Activated CD4-positive, alpha-beta memory T cell treated with anti-CD3 and anti-CD28 coated beads for 36 hours (primary cell): Measurements from ENCODE around the gene SIK3. TPM values are rescaled to one million over a fixed set of nuclear protein-coding genes. Genes with fewer than 3 reads are reported as not detected.
"Not testable (repeated sequence)": the region's sequence is repeated elsewhere in the genome, so short reads cannot be mapped to it uniquely, and the experiment has no call there.

Source experiments
- CTCF ChIA-PET: fragments of 350-600 bp; sonication (Branson Sonifier 250); formaldehyde crosslinking; loops from one replicate; lab custom pipeline; 2021; ENCODE audit warnings: antibody characterized with exemption, inconsistent platforms; lab: Charles Lee
- POLR2A ChIA-PET: fragments of 350-600 bp; sonication (Branson Sonifier 250); formaldehyde crosslinking; loops from one replicate; lab custom pipeline; 2021; ENCODE audit warnings: antibody characterized with exemption; lab: Charles Lee
- DNase-seq: peaks from one replicate; pipeline ENCODE4 v3.0.0-alpha.2; 2020
- H3K27ac Mint-ChIP-seq: one replicate; pipeline ENCODE4 v1.8.0; 2021; ENCODE audit warnings: mixed read lengths
- H3K27me3 Mint-ChIP-seq: one replicate; pipeline ENCODE4 v1.8.0; 2021; ENCODE audit warnings: mixed read lengths
- H3K36me3 Mint-ChIP-seq: one replicate; pipeline ENCODE4 v1.8.0; 2021; ENCODE audit warnings: mixed read lengths
- H3K4me1 Mint-ChIP-seq: one replicate; pipeline ENCODE4 v1.8.0; 2021; ENCODE audit warnings: low read depth, mixed read lengths
- H3K4me3 Mint-ChIP-seq: one replicate; pipeline ENCODE4 v1.8.0; 2021; ENCODE audit warnings: mild to moderate bottlenecking, mixed read lengths
- H3K9me3 Mint-ChIP-seq: one replicate; pipeline ENCODE4 v1.8.0; 2021; ENCODE audit warnings: mixed read lengths
- intact Hi-C: fragments of 100-400 bp; cut with micrococcal nuclease; formaldehyde crosslinking; loops from one replicate; pipeline ENCODE4 v1.15.1; 2023
- total RNA-seq, 2 experiments: library from RNA; stranded (reverse); gene quantifications; one replicate each; pipeline ENCODE4 v1.2.3, GENCODE V29; 2021

The SIK3 gene
- total RNA-seq, 2 experiments from 2014 or later, result 26.1 to 26.2 TPM

- CTCF ChIA-PET, result interaction anchor here (0.7 to 3.4 kb wide), 48 partner anchors 9 to 397 kb away, joined by 3 to 187 read pairs (median 5); partner anchors contain the start of genes APOA4, APOA5, BUD13 and PAFAH1B2
- Mint-ChIP-seq H3K4me1 (peaks cover 12% of the 10 kb centered on the region), H3K9me3 (no peaks in the 10 kb centered on the region), H3K36me3 (no peaks in the 10 kb centered on the region), H3K4me3 (peak overlapping the region; percentile 63), H3K27me3 (no peaks in the 10 kb centered on the region), H3K27ac (no peak overlapping the region)
- DNase-seq, result no peak
- intact Hi-C loops, result loop anchor here (5.0 kb wide), 1 partner anchor 103 kb away; no protein-coding TSS in a partner anchor
- POLR2A ChIA-PET, result interaction anchor here (0.5 to 2.0 kb wide), 10 partner anchors 16 to 309 kb away, joined by 3 to 9 read pairs (median 4); partner anchors contain the start of genes APOA5, PAFAH1B2 and ZPR1
Observed at GRCh38 chr11:116835042-116835772, 263.0 kb downstream of the SIK3 start.

GRCh38 chr11:116834535-116835041 lies 263.6 kb downstream of the SIK3 start:
- H3K36me3 Mint-ChIP-seq, H3K4me3 Mint-ChIP-seq, DNase-seq, H3K27me3 Mint-ChIP-seq, H3K9me3 Mint-ChIP-seq, POLR2A ChIA-PET, H3K27ac Mint-ChIP-seq: not testable (repeated sequence)
- intact Hi-C loops, result loop anchor here (5.0 kb wide), 1 partner anchor 102 kb away; no protein-coding TSS in a partner anchor
- CTCF ChIA-PET, result interaction anchor here (2.3 to 3.4 kb wide), 2 partner anchors 44 to 92 kb away, joined by 14 to 187 read pairs; partner anchors contain the start of genes APOA5 and ZPR1
- H3K4me1 Mint-ChIP-seq, result peaks cover 12% of the 10 kb centered on the region

GRCh38 chr11:116833816-116834534 lies 264.3 kb downstream of the SIK3 start:
- CTCF ChIA-PET, result interaction anchor here (2.0 kb wide), 1 partner anchor 43 kb away, joined by 11 read pairs; the partner anchor contains the start of gene APOA5
- POLR2A ChIA-PET, result interaction anchor here (0.7 kb wide), 1 partner anchor 115 kb away, joined by 3 read pairs; no protein-coding TSS in a partner anchor
- Mint-ChIP-seq H3K4me1 (peaks cover 12% of the 10 kb centered on the region), H3K36me3 (no peaks in the 10 kb centered on the region), H3K27ac (no peak overlapping the region), H3K9me3 (no peaks in the 10 kb centered on the region), H3K27me3 (no peaks in the 10 kb centered on the region), H3K4me3 (no peak overlapping the region)
- DNase-seq, result no peak
- intact Hi-C loops, result no loop called here

- ChIA-PET POLR2A (interaction anchor here (0.7 kb wide), 1 partner anchor 115 kb away, joined by 3 read pairs; no protein-coding TSS in a partner anchor), CTCF (interaction anchor here (2.0 kb wide), 1 partner anchor 43 kb away, joined by 11 read pairs; the partner anchor contains the start of gene APOA5)
- no peak overlapping the region for H3K27ac Mint-ChIP-seq
- H3K4me3 Mint-ChIP-seq, result no peak overlapping the region
- peaks cover 12% of the 10 kb centered on the region for H3K4me1 Mint-ChIP-seq
- intact Hi-C loops, result no loop called here
- no peaks in the 10 kb centered on the region for H3K36me3 Mint-ChIP-seq
- no peaks in the 10 kb centered on the region for H3K27me3 Mint-ChIP-seq
- no peaks in the 10 kb centered on the region for H3K9me3 Mint-ChIP-seq
- no peak for DNase-seq
Observed at GRCh38 chr11:116833491-116833815, 264.8 kb downstream of the SIK3 start.

DNA sequence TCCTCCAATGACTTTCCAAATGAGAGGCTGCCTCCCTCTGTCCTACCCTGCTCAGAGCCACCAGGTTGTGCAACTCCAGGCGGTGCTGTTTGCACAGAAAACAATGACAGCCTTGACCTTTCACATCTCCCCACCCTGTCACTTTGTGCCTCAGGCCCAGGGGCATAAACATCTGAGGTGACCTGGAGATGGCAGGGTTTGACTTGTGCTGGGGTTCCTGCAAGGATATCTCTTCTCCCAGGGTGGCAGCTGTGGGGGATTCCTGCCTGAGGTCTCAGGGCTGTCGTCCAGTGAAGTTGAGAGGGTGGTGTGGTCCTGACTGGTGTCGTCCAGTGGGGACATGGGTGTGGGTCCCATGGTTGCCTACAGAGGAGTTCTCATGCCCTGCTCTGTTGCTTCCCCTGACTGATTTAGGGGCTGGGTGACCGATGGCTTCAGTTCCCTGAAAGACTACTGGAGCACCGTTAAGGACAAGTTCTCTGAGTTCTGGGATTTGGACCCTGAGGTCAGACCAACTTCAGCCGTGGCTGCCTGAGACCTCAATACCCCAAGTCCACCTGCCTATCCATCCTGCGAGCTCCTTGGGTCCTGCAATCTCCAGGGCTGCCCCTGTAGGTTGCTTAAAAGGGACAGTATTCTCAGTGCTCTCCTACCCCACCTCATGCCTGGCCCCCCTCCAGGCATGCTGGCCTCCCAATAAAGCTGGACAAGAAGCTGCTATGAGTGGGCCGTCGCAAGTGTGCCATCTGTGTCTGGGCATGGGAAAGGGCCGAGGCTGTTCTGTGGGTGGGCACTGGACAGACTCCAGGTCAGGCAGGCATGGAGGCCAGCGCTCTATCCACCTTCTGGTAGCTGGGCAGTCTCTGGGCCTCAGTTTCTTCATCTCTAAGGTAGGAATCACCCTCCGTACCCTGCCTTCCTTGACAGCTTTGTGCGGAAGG lies 265.6 kb downstream of the SIK3 start:
- Mint-ChIP-seq H3K27ac (no peak overlapping the region), H3K9me3 (no peaks in the 10 kb centered on the region), H3K4me1 (peaks cover 12% of the 10 kb centered on the region), H3K36me3 (no peaks in the 10 kb centered on the region), H3K27me3 (no peaks in the 10 kb centered on the region), H3K4me3 (no peak overlapping the region)
- ChIA-PET POLR2A (interaction anchor here (0.7 kb wide), 1 partner anchor 114 kb away, joined by 3 read pairs; no protein-coding TSS in a partner anchor), CTCF (interaction anchor here (2.0 kb wide), 1 partner anchor 42 kb away, joined by 11 read pairs; the partner anchor contains the start of gene APOA5)
- DNase-seq, result no peak
- intact Hi-C loops, result no loop called here

GRCh38 chr11:116831790-116832349 lies 266.4 kb downstream of the SIK3 start:
- POLR2A ChIA-PET, result no interaction called here
- H3K27ac Mint-ChIP-seq, result no peak overlapping the region
- no peak for DNase-seq

GRCh38 chr11:116830184-116830912 lies 267.9 kb downstream of the SIK3 start:
- Mint-ChIP-seq H3K27ac (no peak overlapping the region), H3K36me3 (no peaks in the 10 kb centered on the region), H3K4me3 (no peak overlapping the region), H3K27me3 (no peaks in the 10 kb centered on the region), H3K4me1 (peaks cover 4% of the 10 kb centered on the region), H3K9me3 (no peaks in the 10 kb centered on the region)
- DNase-seq, result no peak
- POLR2A ChIA-PET, result no interaction called here
- CTCF ChIA-PET, result no interaction called here
- intact Hi-C loops, result no loop called here

More at GRCh38 chr11:116831790-116832349, 266.4 kb downstream of the SIK3 start:
- Mint-ChIP-seq H3K4me1 (peaks cover 12% of the 10 kb centered on the region), H3K36me3 (no peaks in the 10 kb centered on the region), H3K27me3 (no peaks in the 10 kb centered on the region), H3K4me3 (no peak overlapping the region), H3K9me3 (no peaks in the 10 kb centered on the region)
- intact Hi-C loops, result no loop called here
- CTCF ChIA-PET, result no interaction called here

DNA sequence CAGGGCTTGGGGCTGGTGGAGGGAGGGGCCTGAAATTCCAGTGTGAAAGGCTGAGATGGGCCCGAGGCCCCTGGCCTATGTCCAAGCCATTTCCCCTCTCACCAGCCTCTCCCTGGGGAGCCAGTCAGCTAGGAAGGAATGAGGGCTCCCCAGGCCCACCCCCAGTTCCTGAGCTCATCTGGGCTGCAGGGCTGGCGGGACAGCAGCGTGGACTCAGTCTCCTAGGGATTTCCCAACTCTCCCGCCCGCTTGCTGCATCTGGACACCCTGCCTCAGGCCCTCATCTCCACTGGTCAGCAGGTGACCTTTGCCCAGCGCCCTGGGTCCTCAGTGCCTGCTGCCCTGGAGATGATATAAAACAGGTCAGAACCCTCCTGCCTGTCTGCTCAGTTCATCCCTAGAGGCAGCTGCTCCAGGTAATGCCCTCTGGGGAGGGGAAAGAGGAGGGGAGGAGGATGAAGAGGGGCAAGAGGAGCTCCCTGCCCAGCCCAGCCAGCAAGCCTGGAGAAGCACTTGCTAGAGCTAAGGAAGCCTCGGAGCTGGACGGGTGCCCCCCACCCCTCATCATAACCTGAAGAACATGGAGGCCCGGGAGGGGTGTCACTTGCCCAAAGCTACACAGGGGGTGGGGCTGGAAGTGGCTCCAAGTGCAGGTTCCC lies 268.6 kb downstream of the SIK3 start, which contains the start of gene APOC3:
Gene APOC3, plus strand, starts transcription at position 383 of the 659 bp plus-strand sequence. CDS start 676 bp downstream, outside the sequence.
- H3K27me3 Mint-ChIP-seq, result no peaks in the 10 kb centered on the region
- H3K27ac Mint-ChIP-seq, result no peak within 1 kb of the TSS
- no peaks in the 10 kb centered on the region for H3K9me3 Mint-ChIP-seq
- ChIA-PET POLR2A (no interaction called here), CTCF (no interaction called here)
- no peak within 1 kb of the TSS for H3K4me3 Mint-ChIP-seq
- intact Hi-C loops, result no loop called here
- H3K4me1 Mint-ChIP-seq, result peaks cover under 1% of the 10 kb centered on the region
- H3K36me3 Mint-ChIP-seq, result no peaks in the 10 kb centered on the region
- DNase-seq, result no peak

- no peak overlapping the region for H3K4me3 Mint-ChIP-seq
- POLR2A ChIA-PET, result interaction anchor here (0.7 kb wide), 1 partner anchor 1323 kb away, joined by 3 read pairs; no protein-coding TSS in a partner anchor
Observed at GRCh38 chr11:116828632-116829524, 269.4 kb downstream of the SIK3 start.

More at GRCh38 chr11:116828632-116829524, 269.4 kb downstream of the SIK3 start:
- no peak overlapping the region for H3K27ac Mint-ChIP-seq
- no peaks in the 10 kb centered on the region for H3K9me3 Mint-ChIP-seq
- DNase-seq, result no peak
- no peaks in the 10 kb centered on the region for H3K27me3 Mint-ChIP-seq
- no peaks in the 10 kb centered on the region for H3K4me1 Mint-ChIP-seq
- H3K36me3 Mint-ChIP-seq, result no peaks in the 10 kb centered on the region
- intact Hi-C loops, result no loop called here
- CTCF ChIA-PET, result no interaction called here
